Measurements from ENCODE around the gene COPB2.

DNA sequence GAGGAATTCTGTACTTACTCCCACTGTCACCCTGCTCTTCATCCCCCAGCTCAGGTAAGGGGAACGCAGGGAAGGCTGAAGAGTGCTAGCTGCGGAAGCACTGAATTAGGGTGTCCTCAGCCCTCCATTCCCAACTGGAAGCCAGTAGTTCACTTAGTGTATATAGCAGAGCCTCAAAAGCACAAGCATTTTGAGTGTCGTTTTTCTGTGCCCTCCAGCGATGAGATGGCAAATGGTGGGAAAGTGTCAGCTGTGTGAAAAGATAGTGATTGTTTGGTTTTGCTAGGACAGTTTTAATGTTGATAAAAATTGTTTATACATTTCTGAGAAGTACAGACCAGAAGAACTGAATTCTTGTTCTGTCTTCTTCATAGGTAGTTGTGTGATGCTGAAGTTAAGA lies 34.8 kb downstream of the COPB2 start:
- TF ChIP-seq, protein P1, sequence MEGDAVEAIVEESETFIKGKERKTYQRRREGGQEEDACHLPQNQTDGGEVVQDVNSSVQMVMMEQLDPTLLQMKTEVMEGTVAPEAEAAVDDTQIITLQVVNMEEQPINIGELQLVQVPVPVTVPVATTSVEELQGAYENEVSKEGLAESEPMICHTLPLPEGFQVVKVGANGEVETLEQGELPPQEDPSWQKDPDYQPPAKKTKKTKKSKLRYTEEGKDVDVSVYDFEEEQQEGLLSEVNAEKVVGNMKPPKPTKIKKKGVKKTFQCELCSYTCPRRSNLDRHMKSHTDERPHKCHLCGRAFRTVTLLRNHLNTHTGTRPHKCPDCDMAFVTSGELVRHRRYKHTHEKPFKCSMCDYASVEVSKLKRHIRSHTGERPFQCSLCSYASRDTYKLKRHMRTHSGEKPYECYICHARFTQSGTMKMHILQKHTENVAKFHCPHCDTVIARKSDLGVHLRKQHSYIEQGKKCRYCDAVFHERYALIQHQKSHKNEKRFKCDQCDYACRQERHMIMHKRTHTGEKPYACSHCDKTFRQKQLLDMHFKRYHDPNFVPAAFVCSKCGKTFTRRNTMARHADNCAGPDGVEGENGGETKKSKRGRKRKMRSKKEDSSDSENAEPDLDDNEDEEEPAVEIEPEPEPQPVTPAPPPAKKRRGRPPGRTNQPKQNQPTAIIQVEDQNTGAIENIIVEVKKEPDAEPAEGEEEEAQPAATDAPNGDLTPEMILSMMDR (IDR thresholded peaks at IDR 0.05; ENCODE audit: poor library complexity) = no peak
- TF ChIP-seq EZH2 (IDR thresholded peaks at IDR 0.05; ENCODE audit: borderline replicate concordance) (no peak), EZH2phosphoT487 (IDR thresholded peaks at IDR 0.05; ENCODE audit: low read depth, severe bottlenecking, unreplicated experiment) (no peak)

Data from hepatocyte (in vitro differentiated cells).